GM18507 (cell line): ENCODE measurements around the gene FUZ.
A peak's percentile ranks its signal among the peaks of the same experiment; 100 is the strongest.

ENCODE experiments used
- DNase-seq: peaks from one replicate; pipeline ENCODE4 v3.0.0; 2011; ENCODE audit warnings: low read depth; ENCODE audit not compliant: insufficient read length; ENCODE audit errors: extremely low spot score
- FAIRE-seq: peaks from 2 replicates; lab custom pipeline; 2011; peaks lifted over from hg19 to GRCh38; lab: Jason Lieb, UNC

The FUZ gene

GRCh38 chr19:49809941-49810389, 3.1 kb downstream of the FUZ start:
- FAIRE-seq (no peak), DNase-seq (no peak)

GRCh38 chr19:49809160-49809940, 3.7 kb downstream of the FUZ start:
- DNase-seq (no peak), FAIRE-seq (no peak)

- peak; percentile 58 for FAIRE-seq
- peak; percentile 71 for DNase-seq
Measured at GRCh38 chr19:49808711-49809159, 4.4 kb downstream of the FUZ start.

GRCh38 chr19:49807904-49808675, 5.0 kb downstream of the FUZ start:
- DNase-seq (no peak), FAIRE-seq (no peak)

- DNase-seq (no peak), FAIRE-seq (no peak)
Measured at GRCh38 chr19:49807058-49807903, 5.8 kb downstream of the FUZ start.

- DNase-seq = no peak
- no peak for FAIRE-seq
Measured at GRCh38 chr19:49806620-49806959, 6.5 kb downstream of the FUZ start.

GRCh38 chr19:49805822-49806619, 7.1 kb downstream of the FUZ start:
- FAIRE-seq (no peak), DNase-seq (no peak)

- no peak for DNase-seq
- FAIRE-seq = no peak
Measured at GRCh38 chr19:49803529-49803856, 9.6 kb downstream of the FUZ start.

GRCh38 chr19:49802836-49803528, 10.1 kb downstream of the FUZ start:
- FAIRE-seq (no peak), DNase-seq (no peak)

GRCh38 chr19:49801966-49802661, 11.0 kb downstream of the FUZ start:
- DNase-seq (no peak), FAIRE-seq (no peak)

- DNase-seq (no peak), FAIRE-seq (no peak)
Measured at GRCh38 chr19:49801401-49801888, 11.6 kb downstream of the FUZ start.

- DNase-seq = no peak
- no peak for FAIRE-seq
Measured at GRCh38 chr19:49800771-49801170, 12.3 kb downstream of the FUZ start.

GRCh38 chr19:49799798-49800376, 13.2 kb downstream of the FUZ start:
- FAIRE-seq (no peak), DNase-seq (no peak)

GRCh38 chr19:49799271-49799797, 13.8 kb downstream of the FUZ start:
- DNase-seq (no peak), FAIRE-seq (no peak)

GRCh38 chr19:49798574-49798973, 14.5 kb downstream of the FUZ start:
- FAIRE-seq (no peak), DNase-seq (no peak)

- FAIRE-seq (no peak), DNase-seq (no peak)
Measured at GRCh38 chr19:49795615-49796014, 17.5 kb downstream of the FUZ start.

GRCh38 chr19:49793561-49793840, 19.6 kb downstream of the FUZ start:
- no peak for DNase-seq

More at GRCh38 chr19:49793561-49793840, 19.6 kb downstream of the FUZ start:
- no peak for FAIRE-seq
